Measurements from ENCODE around the gene AGBL4.

The AGBL4 gene

GRCh38 chr1:48946070-48946469 is 1077.7 kb downstream of the AGBL4 start:
- no peak for DNase-seq

- DNase-seq: no peak
Measured at GRCh38 chr1:48944811-48945210, 1078.9 kb downstream of the AGBL4 start.

- DNase-seq: no peak
Measured at GRCh38 chr1:48943826-48944225, 1079.9 kb downstream of the AGBL4 start.

GRCh38 chr1:48943393-48943792 is 1080.4 kb downstream of the AGBL4 start:
- DNase-seq: no peak

- DNase-seq: no peak
Measured at GRCh38 chr1:48940962-48941732, 1082.6 kb downstream of the AGBL4 start.

- no peak for DNase-seq
Measured at GRCh38 chr1:48940354-48940753, 1083.4 kb downstream of the AGBL4 start.

- DNase-seq: no peak
Measured at GRCh38 chr1:48939828-48940227, 1083.9 kb downstream of the AGBL4 start.

- DNase-seq: no peak
Measured at GRCh38 chr1:48939042-48939441, 1084.7 kb downstream of the AGBL4 start.

- no peak for DNase-seq
Measured at GRCh38 chr1:48937732-48938131, 1086.0 kb downstream of the AGBL4 start.

- DNase-seq: no peak
Measured at GRCh38 chr1:48936436-48936835, 1087.3 kb downstream of the AGBL4 start.

- DNase-seq: no peak
Measured at GRCh38 chr1:48932366-48932765, 1091.4 kb downstream of the AGBL4 start.

GRCh38 chr1:48931506-48932192 is 1092.1 kb downstream of the AGBL4 start:
- no peak for DNase-seq

- no peak for DNase-seq
Measured at GRCh38 chr1:48930011-48930410, 1093.7 kb downstream of the AGBL4 start.

- DNase-seq: no peak
Measured at GRCh38 chr1:48924099-48924498, 1099.7 kb downstream of the AGBL4 start.

GRCh38 chr1:48923116-48923515 is 1100.6 kb downstream of the AGBL4 start:
- DNase-seq: no peak

- peak in 9 of 58 donors; percentile 0 to 34 (median 6) for DNase-seq
Measured at GRCh38 chr1:48920851-48921250, 1102.9 kb downstream of the AGBL4 start.

GRCh38 chr1:48917901-48918603 is 1105.7 kb downstream of the AGBL4 start:
- no peak for DNase-seq

- DNase-seq: no peak
Measured at GRCh38 chr1:48917070-48917454, 1106.7 kb downstream of the AGBL4 start.

- peak in 7 of 58 donors; percentile 0 to 55 (median 8) for DNase-seq
Measured at GRCh38 chr1:48916130-48917069, 1107.4 kb downstream of the AGBL4 start.

GRCh38 chr1:48908606-48909005 is 1115.1 kb downstream of the AGBL4 start:
- no peak for DNase-seq

GRCh38 chr1:48906729-48907128 is 1117.0 kb downstream of the AGBL4 start:
- DNase-seq: no peak
